SJSA1 (cell line): Measurements from ENCODE around the gene CIAO3. TPM values are rescaled to one million over a fixed set of nuclear protein-coding genes. Genes with fewer than 3 reads are reported as not detected.
"Not testable (repeated sequence)": the region's sequence is repeated elsewhere in the genome, so short reads cannot be mapped to it uniquely, and the experiment has no call there.

Source experiments
- DNase-seq, 2 experiments: peaks; one replicate each; pipeline ENCODE4 v3.0.0-alpha.2; 2015 to 2020; ENCODE audit warnings: low spot score in 2 of 2, low read depth in 1 of 2
- H3K27ac ChIP-seq: fragments of 250-450 bp; sonication (Bioruptor Pico); 2 replicates; pipeline ENCODE4 v1.5.1; 2020; ENCODE audit warnings: mild to moderate bottlenecking, moderate library complexity
- H3K27me3 ChIP-seq: fragments of 250-450 bp; sonication (Bioruptor Pico); replicated peaks from 2 replicates; pipeline ENCODE4 v1.5.1; 2020; ENCODE audit warnings: mild to moderate bottlenecking, moderate library complexity
- H3K36me3 ChIP-seq: fragments of 250-450 bp; sonication (Bioruptor Pico); 2 replicates; pipeline ENCODE4 v1.5.1; 2020; ENCODE audit warnings: mild to moderate bottlenecking
- H3K4me1 ChIP-seq: fragments of 250-450 bp; sonication (Bioruptor Pico); replicated peaks from 2 replicates; pipeline ENCODE4 v1.6.1; 2021; ENCODE audit warnings: mild to moderate bottlenecking
- H3K4me3 ChIP-seq: fragments of 250-450 bp; sonication (Bioruptor Pico); 2 replicates; pipeline ENCODE4 v1.5.1; 2020; ENCODE audit warnings: mild to moderate bottlenecking
- H3K9me3 ChIP-seq: fragments of 250-450 bp; sonication (Bioruptor Pico); replicated peaks from 2 replicates; pipeline ENCODE4 v1.5.1; 2020; ENCODE audit warnings: mild to moderate bottlenecking
- total RNA-seq: library from RNA; depleted of rRNA; stranded (reverse); fragments of >200 nt; shearing (Covaris generic); gene quantifications from 2 replicates; pipeline ENCODE4 v1.2.3, GENCODE V29; 2014

The CIAO3 gene
- total RNA-seq, 1 experiment from 2014 or later = 27.4 TPM

DNA sequence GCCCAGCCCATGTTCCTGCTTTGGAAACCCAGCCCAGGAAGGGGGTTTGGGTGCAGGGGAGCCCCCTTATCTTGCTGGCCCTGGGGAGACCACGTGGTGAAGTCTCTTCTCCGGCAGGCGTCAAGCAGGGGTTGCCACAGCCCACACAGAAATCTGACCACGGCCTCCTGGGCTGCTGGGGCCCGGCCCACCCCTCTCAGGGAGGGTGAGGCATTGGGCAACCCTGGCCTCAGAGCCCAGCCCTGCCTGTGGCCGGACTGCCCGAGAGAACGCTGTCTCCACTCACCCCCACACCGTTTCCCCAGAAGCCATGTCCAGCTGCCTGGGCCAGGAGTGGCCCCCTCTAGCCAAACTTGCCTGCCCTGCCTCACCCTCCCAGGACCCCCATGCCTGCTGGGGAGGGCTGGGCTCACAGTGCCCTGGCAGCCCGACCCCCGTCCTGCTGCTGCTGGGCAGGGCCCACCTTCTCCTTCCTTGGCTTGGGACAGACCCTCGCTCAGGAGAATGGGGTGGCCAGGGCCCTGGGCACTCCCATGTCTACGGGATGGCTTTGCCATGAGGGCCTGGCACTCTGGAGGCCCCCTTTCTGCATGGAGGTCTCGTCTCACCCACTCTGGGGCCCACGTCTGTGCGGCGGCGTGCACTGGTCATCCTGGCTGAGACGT is 40.7 kb upstream of the CIAO3 start:
- Histone ChIP-seq H3K9me3 (no peaks in the 10 kb centered on the region), H3K36me3 (peaks cover 19% of the 10 kb centered on the region), H3K4me3 (no peak overlapping the region), H3K27ac (no peak overlapping the region), H3K27me3 (peaks cover 15% of the 10 kb centered on the region; the same call in 1 of the 2 replicates), H3K4me1 (no peaks in the 10 kb centered on the region)
- DNase-seq = no peak

DNA sequence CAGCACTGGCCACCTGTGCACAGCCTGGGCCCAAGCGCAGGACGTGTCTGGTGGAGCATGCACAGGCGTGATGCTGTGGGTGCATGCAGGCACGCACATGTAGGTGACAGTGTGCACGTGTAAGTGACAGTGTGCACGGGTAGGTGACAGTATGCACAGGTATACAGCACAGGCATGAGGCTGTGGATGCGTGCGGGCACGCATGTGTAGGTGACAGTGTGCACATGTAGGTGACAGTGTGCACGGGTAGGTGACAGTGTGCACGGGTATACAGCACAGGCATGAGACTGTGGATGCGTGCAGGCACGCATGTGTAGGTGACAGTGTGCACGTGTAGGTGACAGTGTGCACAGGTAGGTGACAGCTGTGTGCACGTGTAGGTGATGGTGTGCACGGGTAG is 39.5 kb upstream of the CIAO3 start:
- H3K4me3 ChIP-seq = no peak overlapping the region

DNA sequence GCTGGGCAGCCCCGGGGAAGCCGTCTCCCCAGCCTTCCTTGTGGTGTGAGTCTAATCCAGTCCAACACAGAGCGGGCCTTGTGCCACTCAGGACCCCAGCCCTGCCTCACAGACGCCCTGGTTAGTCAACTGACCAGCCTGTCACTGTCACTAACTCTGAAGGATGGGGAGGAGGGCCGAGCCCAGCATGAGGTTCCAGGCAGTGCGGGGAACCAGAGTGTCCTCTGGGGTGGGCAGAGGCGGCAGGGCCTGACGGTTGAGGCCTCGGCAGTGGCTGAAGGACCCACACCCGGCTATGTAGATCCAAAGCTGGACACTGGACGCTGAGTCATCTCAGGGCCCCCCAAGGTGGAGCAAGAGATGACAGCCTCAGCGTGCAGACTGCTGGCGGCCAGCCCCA is 38.8 kb upstream of the CIAO3 start:
- H3K9me3 ChIP-seq = no peaks in the 10 kb centered on the region

More for the DNA sequence above, 39.5 kb upstream of the CIAO3 start:
- Histone ChIP-seq H3K27ac (no peak overlapping the region), H3K27me3 (peaks cover 15% of the 10 kb centered on the region; the same call in 1 of the 2 replicates), H3K9me3 (no peaks in the 10 kb centered on the region), H3K36me3 (peaks cover 7% of the 10 kb centered on the region), H3K4me1 (no peaks in the 10 kb centered on the region)
- no peak for DNase-seq

DNA sequence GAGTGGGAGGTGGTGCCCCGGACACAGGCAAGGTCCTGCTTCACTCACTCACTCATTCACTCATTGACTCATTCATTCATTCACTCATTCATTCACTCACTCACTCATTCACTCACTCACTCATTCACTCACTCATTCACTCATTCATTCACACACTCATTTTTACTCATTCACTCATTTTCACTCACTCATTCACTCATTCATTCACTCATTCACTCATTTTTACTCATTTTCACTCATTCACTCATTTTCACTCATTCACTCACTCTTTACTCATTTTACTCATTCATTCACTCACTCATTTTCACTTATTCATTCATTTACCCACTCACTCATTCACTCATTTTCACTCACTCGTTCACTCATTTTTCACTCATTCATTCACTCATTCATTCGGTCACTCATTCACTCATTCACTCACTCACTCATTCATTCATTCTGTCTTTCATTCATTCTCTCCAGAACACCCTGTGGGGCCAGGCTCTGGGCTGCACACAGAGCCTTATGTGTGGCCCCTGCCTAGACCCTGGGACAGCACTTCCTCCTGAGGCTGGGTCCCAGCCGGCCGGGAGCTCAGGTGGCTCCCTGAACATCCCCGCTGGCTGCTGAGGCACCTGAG is 38.2 kb upstream of the CIAO3 start:
- Histone ChIP-seq H3K4me3 (no peak overlapping the region), H3K36me3 (no peaks in the 10 kb centered on the region), H3K4me1 (no peaks in the 10 kb centered on the region), H3K27ac (no peak overlapping the region), H3K27me3 (peaks cover 15% of the 10 kb centered on the region; the same call in 1 of the 2 replicates), H3K9me3 (no peaks in the 10 kb centered on the region)
- no peak for DNase-seq

More for the DNA sequence above, 38.8 kb upstream of the CIAO3 start:
- no peak for DNase-seq
- Histone ChIP-seq H3K4me3 (no peak overlapping the region), H3K36me3 (no peaks in the 10 kb centered on the region; the same call in 1 of the 2 replicates), H3K27ac (no peak overlapping the region), H3K4me1 (no peaks in the 10 kb centered on the region), H3K27me3 (peaks cover 15% of the 10 kb centered on the region; the same call in 1 of the 2 replicates)

DNA sequence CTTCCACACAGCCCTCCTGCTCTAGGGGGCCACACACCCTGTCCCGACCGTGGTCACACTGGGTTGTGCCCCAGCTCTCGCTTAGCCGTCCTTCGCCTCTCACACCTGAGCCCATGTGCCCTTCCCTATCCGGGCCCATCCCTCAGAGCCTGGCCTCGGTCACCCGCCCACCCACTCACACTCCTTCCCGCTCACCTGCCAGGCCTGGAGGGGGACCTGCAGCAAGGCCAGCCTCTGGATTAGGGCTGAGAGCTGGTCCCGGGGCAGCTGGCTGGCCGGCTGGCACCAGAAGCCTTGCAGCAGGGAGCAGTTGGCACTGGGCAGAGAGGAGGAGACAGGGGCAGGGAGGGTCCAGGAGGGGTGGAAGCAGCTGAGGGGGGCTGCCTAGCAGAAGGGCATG is 37.6 kb upstream of the CIAO3 start:
- Histone ChIP-seq H3K4me1 (no peaks in the 10 kb centered on the region), H3K4me3 (no peak overlapping the region), H3K36me3 (no peaks in the 10 kb centered on the region), H3K27me3 (peaks cover 14% of the 10 kb centered on the region; the same call in 1 of the 2 replicates), H3K27ac (no peak overlapping the region), H3K9me3 (no peaks in the 10 kb centered on the region)
- no peak for DNase-seq

DNA sequence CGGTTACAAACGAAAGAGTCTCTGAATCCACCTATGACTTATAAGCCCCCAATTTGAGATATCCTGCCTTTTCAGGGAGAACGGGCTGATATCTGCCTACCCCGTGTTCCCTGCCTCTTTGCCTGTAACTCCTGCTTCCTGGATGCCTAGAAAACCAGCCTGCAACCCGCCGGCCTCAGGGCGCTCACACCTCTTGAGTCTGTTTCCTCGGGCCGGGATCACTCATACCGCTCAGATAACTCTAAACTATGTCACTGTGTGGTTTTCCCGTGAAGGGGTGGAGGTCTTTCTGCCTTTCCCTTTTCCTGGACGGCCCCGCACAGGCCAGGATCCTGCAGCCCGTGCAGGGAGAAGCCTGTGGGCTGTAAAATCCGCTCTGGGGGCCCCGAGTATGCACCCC is 37.0 kb upstream of the CIAO3 start:
- DNase-seq = no peak
- no peaks in the 10 kb centered on the region for H3K36me3 ChIP-seq
- no peaks in the 10 kb centered on the region for H3K9me3 ChIP-seq
- H3K27me3 ChIP-seq = peaks cover 8% of the 10 kb centered on the region; the same call in 1 of the 2 replicates
- no peak overlapping the region for H3K27ac ChIP-seq
- no peaks in the 10 kb centered on the region for H3K4me1 ChIP-seq
- H3K4me3 ChIP-seq = no peak overlapping the region

DNA sequence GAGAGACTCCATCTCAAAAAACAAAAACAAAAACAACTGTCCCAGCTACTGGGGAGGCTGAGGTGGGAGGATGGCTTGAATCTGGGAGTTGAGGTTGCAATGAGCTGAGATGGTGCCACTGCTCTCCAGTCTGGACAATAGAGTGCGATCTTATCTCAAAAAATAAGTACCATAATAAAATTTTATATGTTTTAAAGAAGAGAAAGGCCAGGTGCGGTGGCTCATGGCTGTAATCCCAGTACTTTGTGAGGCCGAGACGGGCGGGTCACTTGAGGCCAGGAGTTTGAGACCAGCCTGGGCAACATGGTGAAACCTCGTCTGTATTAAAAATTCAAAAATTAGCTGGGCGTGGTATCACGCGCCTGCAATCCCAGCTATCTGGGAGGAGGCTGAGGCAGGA is 36.0 kb upstream of the CIAO3 start:
- H3K27me3 ChIP-seq = no peaks in the 10 kb centered on the region
- DNase-seq = no peak
- H3K36me3 ChIP-seq = no peaks in the 10 kb centered on the region
- no peaks in the 10 kb centered on the region for H3K9me3 ChIP-seq
- H3K27ac ChIP-seq = no peak overlapping the region
- H3K4me1 ChIP-seq = no peaks in the 10 kb centered on the region
- H3K4me3 ChIP-seq = no peak overlapping the region

DNA sequence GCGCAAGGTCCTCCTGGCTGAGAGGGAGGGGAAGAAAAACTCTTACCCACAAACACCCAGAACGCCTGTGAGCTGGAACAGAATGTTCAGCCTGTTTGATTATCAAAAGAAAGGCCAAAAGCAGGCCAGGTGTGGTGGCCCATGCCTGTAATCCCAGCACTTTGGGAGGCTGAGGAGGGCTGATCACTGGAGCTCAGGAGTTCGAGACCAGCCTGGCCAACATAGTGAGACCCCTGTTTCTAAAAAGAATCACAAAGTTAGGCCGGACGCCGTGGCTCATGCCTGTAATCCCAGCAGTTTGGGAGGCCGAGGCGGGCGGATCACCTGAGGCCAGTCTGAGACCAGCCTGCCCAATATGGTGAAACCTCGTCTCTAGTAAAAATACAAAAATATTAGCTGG is 35.5 kb upstream of the CIAO3 start:
- H3K9me3 ChIP-seq, DNase-seq, H3K4me3 ChIP-seq, H3K27ac ChIP-seq, H3K4me1 ChIP-seq, H3K27me3 ChIP-seq, H3K36me3 ChIP-seq: not testable (repeated sequence)

DNA sequence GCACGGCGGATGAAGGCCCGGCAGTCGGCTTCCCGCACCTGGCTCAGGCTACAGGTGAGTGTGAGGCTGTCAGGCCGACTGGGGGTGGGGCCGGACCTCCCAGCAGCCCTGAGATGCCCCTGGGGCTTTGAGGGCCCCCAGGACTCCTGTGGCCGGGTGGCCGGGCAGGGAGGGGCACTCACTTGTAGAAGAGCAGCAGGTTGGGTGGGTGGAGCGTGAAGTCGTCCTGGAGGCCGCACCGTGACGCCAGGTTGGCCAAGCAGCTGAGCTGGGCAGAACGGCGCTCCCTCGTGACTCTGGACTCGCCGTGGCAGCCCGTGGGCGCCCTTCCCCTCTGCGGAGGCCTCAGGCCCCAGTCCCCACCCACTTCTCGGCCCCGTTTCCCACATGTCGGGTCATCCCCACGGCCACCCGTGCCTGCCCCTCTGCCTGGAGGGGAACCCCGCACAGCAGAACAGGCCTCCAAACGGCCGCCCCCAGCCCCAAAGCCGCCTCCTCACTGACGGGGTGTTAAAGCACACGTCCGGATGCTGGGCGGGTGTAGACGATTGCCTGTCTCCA is 34.5 kb upstream of the CIAO3 start:
- H3K4me3 ChIP-seq = no peak overlapping the region
- H3K9me3 ChIP-seq = no peaks in the 10 kb centered on the region
- H3K27me3 ChIP-seq = no peaks in the 10 kb centered on the region
- DNase-seq = no peak
- H3K27ac ChIP-seq = no peak overlapping the region
- H3K36me3 ChIP-seq = no peaks in the 10 kb centered on the region
- H3K4me1 ChIP-seq = no peaks in the 10 kb centered on the region

DNA sequence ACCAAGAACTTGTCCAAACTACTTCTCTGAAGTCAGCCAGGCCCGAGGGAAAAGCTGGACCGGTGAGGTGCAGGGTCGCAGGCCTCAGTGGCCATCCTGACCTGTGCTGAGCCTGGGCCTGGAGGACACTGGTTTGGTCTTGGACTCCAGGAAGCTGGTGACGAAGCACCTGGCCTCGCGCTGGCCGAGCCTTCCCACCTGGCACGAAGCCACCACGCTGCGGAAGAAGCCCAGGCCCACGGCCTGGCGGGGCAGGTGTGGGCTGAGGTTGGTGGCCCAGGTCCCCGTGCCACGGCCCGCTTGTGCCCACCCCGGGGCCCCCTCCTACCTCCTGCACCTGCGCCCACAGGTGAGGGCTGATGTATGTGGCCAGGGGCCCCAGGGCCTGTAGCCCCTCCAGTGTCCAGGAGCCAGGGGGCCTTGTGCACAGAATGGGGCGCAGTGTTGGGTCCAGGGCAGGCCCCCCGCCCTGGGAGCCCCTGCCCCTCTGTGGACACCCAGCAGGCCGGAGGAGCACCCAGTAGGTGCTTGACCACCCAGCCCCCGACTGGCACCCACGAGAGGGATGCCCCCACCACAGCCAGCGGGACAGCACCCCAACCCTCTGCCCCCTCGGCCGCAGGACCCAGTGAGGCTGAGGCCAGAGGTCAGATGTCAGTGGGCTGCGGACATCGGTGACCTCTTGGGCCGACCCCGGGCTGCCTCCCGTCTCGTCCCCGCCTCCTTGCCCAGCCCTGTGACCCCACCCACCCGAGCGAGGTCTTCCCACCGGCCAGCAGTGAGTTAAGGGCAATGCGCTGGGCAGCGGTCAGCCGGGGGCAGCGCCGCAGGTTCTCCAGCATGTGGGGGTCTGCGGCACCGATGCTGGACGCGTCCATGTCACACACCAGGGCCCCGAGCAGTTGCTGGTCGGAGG is 33.5 kb upstream of the CIAO3 start:
- H3K4me1 ChIP-seq = no peaks in the 10 kb centered on the region
- H3K4me3 ChIP-seq = no peak overlapping the region
- no peak for DNase-seq
- no peaks in the 10 kb centered on the region for H3K36me3 ChIP-seq
- no peaks in the 10 kb centered on the region for H3K27me3 ChIP-seq
- H3K27ac ChIP-seq = no peak overlapping the region
- H3K9me3 ChIP-seq = no peaks in the 10 kb centered on the region

DNA sequence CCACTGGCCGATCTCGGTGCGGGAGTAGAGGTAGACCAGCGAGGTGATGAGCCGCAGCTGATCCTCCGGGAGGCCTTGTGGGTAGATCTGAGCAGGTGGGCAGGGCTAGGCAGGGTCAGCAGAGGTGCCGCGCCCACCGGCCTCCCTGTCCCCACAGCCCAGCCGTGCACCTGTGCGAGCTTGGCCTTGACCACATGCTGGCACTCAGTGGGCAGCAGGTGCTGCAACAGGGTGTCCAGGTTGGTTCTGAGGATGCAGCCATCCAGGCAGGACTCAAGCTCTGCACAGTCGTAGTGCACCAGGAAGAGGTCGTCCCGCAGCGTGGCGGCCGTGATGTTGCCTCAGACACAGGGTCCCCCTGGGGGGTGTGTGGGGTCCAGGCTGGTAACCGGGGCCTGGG is 32.2 kb upstream of the CIAO3 start:
- H3K9me3 ChIP-seq = no peaks in the 10 kb centered on the region
- H3K36me3 ChIP-seq = no peaks in the 10 kb centered on the region
- DNase-seq = no peak
- no peak overlapping the region for H3K4me3 ChIP-seq
- no peaks in the 10 kb centered on the region for H3K4me1 ChIP-seq
- no peaks in the 10 kb centered on the region for H3K27me3 ChIP-seq
- H3K27ac ChIP-seq = no peak overlapping the region

DNA sequence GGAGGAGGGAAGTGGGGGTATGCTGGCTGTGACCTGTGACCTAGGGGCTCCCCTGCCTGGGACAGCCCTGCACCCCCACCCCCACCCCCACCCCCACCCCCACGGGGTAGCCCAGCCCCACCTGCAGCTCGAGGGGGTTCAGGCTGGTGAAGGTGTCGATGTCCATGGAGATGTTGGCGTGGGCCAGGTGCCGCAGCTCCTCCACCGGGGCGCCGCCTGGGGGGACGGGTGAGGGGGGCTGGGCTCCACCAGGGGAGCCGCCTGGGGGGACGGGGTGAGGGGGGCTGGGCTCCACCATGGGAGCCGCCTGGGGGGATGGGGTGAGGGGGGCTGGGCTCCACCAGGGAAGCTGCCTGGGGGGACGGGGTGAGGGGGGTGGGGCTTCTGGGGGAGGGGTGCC is 29.6 kb upstream of the CIAO3 start:
- DNase-seq = no peak
- H3K4me3 ChIP-seq = no peak overlapping the region
- no peaks in the 10 kb centered on the region for H3K27me3 ChIP-seq

DNA sequence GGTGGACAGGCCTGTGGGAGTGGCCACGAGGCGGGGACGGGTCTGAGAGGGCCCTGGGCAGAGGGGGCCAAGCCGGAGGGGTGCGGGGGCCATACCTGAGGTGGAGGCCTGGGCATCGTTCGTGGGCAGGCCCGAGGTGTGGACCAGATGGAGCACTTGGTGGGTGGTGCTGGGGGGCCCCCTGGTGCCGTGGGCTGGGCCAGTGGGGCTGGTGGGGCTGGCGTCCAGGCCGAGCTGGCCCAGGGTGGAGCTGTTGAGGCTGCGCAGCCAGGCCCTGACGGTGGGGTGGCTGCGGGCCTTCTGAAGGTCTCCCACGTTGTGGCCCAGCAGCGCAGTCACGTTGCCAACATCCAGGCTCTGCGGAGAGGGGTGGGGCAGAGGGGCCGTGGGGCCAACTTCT is 29.1 kb upstream of the CIAO3 start:
- Histone ChIP-seq H3K9me3 (no peaks in the 10 kb centered on the region), H3K4me3 (no peak overlapping the region), H3K27me3 (no peaks in the 10 kb centered on the region), H3K4me1 (no peaks in the 10 kb centered on the region), H3K27ac (no peak overlapping the region), H3K36me3 (no peaks in the 10 kb centered on the region)
- DNase-seq = no peak

More for the DNA sequence above, 29.6 kb upstream of the CIAO3 start:
- H3K4me1 ChIP-seq = no peaks in the 10 kb centered on the region
- H3K9me3 ChIP-seq = no peaks in the 10 kb centered on the region
- H3K27ac ChIP-seq = no peak overlapping the region
- H3K36me3 ChIP-seq = no peaks in the 10 kb centered on the region
